HG03064 (cell line): ENCODE results near the gene CIROP.
A peak's percentile ranks its signal among the peaks of the same experiment; 100 is the strongest.

ENCODE experiments used
- ATAC-seq: cut with Tn5 transposase; IDR thresholded peaks from one replicate; pipeline ENCODE4 v1.9.1; 2021; ENCODE audit warnings: low read depth; ENCODE audit not compliant: unreplicated experiment

Gene CIROP

GRCh38 chr14:23131482-23131881 is 26.7 kb upstream of the CIROP start:
- no peak for ATAC-seq

GRCh38 chr14:23130871-23131270 is 26.1 kb upstream of the CIROP start:
- no peak for ATAC-seq

- no peak for ATAC-seq
Measured at GRCh38 chr14:23129759-23130316, 25.0 kb upstream of the CIROP start.

DNA sequence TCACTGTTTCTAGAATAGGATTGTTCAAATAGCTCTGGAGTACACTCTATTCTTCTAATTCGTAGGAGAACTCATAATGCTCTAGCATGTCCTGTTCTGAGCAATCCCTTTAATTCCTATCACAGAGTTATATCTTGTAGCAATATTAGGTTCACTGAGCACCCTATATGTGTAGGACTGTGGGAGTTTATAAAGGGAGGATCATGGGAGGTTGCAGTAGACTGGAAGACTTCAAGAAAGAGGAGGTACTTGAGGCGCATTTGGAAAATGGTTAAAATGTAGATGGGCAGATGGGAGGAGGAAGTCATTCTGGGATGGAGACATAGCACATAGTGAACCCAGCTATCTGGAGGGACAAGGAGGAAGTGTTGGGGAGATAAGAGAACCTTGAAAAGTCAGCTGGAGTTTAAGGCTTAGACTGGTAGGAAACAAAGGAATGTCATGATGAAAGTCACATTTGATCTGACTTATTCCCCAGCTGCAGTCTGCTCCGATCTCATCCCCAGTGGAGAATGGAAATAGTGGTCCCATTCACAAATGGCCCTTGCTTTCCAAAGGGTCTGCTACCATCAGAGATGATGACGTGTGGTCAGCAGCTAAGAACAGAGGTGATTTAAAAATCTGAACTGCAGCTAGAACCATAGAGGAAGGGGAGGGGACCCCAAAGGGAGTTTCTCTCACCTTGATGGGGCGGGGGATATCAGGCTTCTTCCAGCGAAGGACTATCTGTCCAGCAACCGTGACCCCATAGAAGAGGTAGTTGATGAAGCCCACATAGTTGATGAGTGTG is 24.4 kb upstream of the CIROP start:
- no peak for ATAC-seq

GRCh38 chr14:23127861-23128260 is 23.1 kb upstream of the CIROP start:
- ATAC-seq, result no peak

- ATAC-seq, result no peak
Measured at GRCh38 chr14:23126548-23127278, 21.9 kb upstream of the CIROP start.

GRCh38 chr14:23125933-23126524 is 21.2 kb upstream of the CIROP start:
- no peak for ATAC-seq

DNA sequence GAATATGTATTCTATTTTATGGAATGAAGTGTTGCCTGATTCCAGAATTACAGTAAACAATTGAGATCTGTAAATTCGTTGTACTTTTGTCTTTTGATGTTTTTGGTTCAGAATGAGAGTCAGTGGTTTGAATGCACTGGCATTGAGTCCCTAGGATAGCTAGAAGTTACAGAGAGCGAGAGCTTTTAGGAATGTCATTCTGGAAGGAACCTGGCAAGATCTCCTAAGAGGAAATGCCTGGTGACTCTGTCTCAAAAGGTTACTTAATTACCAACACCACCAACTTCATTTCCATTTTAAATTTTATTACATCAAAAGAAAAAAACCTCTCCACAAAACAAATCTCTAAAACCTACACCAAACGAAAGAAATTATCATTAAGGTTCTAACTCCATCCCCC is 20.2 kb upstream of the CIROP start:
- ATAC-seq, result no peak

- no peak for ATAC-seq
Measured at GRCh38 chr14:23124337-23124954, 19.7 kb upstream of the CIROP start.

DNA sequence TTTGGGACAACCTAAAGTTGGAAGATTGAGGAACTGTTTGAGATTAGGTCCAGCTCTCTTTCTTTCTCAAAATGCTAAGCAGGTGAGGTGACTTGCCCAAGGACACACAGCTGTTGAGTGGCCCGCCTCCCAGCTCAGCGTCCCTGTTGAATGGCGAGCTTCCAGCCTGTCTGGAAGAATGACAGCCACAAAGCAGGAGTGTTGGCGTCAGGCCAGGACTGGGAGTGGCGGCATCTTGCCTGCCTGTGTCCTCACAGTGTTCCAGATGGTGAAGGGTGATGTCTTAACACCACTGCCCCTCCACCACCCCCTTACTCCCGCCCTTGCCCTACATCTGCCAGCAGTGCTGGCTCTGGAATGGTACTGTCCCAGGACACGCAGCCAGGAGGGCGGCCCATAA is 18.6 kb upstream of the CIROP start:
- no peak for ATAC-seq

GRCh38 chr14:23122086-23122485 is 17.3 kb upstream of the CIROP start:
- ATAC-seq, result no peak

DNA sequence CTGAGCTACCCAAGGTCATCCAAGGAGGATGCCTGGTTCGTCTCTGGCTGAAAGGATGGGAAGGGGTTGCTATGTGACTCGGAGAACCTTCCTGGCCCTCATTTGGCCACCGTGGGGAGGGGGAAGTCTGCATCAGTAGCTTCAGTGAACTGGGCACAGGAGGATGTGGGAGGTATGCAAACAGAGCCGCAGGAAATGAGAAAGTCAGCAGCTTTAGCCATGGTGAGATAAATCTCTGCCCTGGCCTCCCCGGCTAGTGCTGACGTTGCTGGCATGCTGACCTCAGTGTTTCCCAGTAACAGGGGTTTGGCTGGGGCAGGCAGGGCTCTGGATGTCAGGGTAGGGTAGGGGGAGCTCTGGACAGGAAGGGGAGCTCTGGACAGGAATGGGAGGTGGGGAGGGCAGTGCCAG is 16.6 kb upstream of the CIROP start:
- ATAC-seq, result no peak

DNA sequence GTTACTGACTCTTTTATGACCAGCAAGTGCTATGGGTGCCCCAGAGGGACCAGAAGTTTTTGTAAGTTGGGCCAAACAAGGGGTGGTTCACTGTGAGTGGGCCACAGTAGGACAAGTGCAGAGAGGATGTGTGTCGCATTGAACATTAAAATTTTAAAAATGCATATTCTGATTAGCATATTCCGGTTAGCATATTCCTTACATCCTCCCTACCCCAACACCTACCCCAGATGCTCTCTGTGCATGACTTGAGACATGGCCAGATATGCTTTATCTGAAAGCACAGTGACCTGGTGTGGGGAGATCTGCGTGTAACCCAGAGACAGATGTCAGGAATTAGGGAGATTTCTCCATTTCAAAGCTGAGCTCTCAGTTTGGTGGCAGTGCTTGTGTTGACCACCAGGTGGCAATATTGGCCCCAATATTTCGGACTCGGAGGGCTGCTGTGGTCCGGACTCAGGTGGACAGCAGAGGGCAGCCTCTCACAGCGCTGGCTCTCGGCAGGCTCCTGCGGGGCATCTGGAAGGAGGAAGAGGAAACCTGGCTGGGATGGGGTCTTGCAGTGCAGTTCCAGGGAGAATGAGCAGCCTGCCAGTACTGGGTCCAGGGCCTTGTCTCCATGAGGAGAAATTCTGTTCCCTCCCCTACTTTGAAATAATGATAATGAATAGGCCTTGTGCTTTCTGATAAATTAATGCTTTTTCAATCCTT is 15.9 kb upstream of the CIROP start:
- peak; percentile 56 for ATAC-seq

GRCh38 chr14:23119363-23120327 is 14.9 kb upstream of the CIROP start:
- ATAC-seq, result no peak

GRCh38 chr14:23118506-23119362 is 13.9 kb upstream of the CIROP start, which contains the start of gene CEBPE:
Gene CEBPE (minus strand): TSS chr14:23119255. CDS start chr14:23119091, 164 bp downstream.
- no peak for ATAC-seq

GRCh38 chr14:23117371-23118020 is 12.7 kb upstream of the CIROP start:
- no peak for ATAC-seq

GRCh38 chr14:23115918-23116317 is 11.1 kb upstream of the CIROP start:
- ATAC-seq, result no peak
